ENCODE measurements around the gene NOTCH1. TPM values are rescaled to one million over a fixed set of nuclear protein-coding genes. Genes with fewer than 3 reads are reported as not detected.
"Not testable (repeated sequence)": the region's sequence is repeated elsewhere in the genome, so short reads cannot be mapped to it uniquely, and the experiment has no call there.

Gene NOTCH1
- total RNA-seq, 6 experiments from 2014 or later = 12.1 to 17.1 (median 14.7) TPM

- no peaks in the 10 kb centered on the region for H3K36me3 Mint-ChIP-seq (ENCODE audit: low read depth)
- no peak overlapping the region for H3K27ac Mint-ChIP-seq
- TF ChIP-seq CTCF (IDR thresholded peaks at IDR 0.05) = peak; percentile 40
- no peak overlapping the region for H3K4me3 Mint-ChIP-seq
- peak; percentile 63 for DNase-seq
- no peaks in the 10 kb centered on the region for H3K27me3 Mint-ChIP-seq (ENCODE audit: insufficient read depth)
- H3K9me3 Mint-ChIP-seq = peaks cover 14% of the 10 kb centered on the region
- H3K4me1 Mint-ChIP-seq (ENCODE audit: low read depth) = peaks cover 23% of the 10 kb centered on the region
Measured at GRCh38 chr9:136564379-136564988, 18.6 kb upstream of the NOTCH1 start.

GRCh38 chr9:136563646-136564325 is 17.9 kb upstream of the NOTCH1 start:
- Mint-ChIP-seq H3K9me3 (peaks cover 21% of the 10 kb centered on the region), H3K4me3 (no peak overlapping the region), H3K27ac (no peak overlapping the region), H3K27me3 (ENCODE audit: insufficient read depth) (no peaks in the 10 kb centered on the region), H3K36me3 (ENCODE audit: low read depth) (peaks cover 4% of the 10 kb centered on the region), H3K4me1 (ENCODE audit: low read depth) (peaks cover 21% of the 10 kb centered on the region)
- no peak for TF ChIP-seq CTCF (IDR thresholded peaks at IDR 0.05)
- no peak for DNase-seq

GRCh38 chr9:136562746-136563495 is 17.1 kb upstream of the NOTCH1 start:
- DNase-seq = no peak
- Mint-ChIP-seq H3K27me3 (ENCODE audit: insufficient read depth) (no peaks in the 10 kb centered on the region), H3K27ac (no peak overlapping the region), H3K4me3 (no peak overlapping the region), H3K9me3 (peaks cover 26% of the 10 kb centered on the region), H3K4me1 (ENCODE audit: low read depth) (peaks cover 25% of the 10 kb centered on the region), H3K36me3 (ENCODE audit: low read depth) (peaks cover 6% of the 10 kb centered on the region)
- TF ChIP-seq CTCF (IDR thresholded peaks at IDR 0.05) = no peak

- H3K27me3 Mint-ChIP-seq (ENCODE audit: insufficient read depth) = no peaks in the 10 kb centered on the region
- H3K9me3 Mint-ChIP-seq = peaks cover 26% of the 10 kb centered on the region
- DNase-seq = no peak
Measured at GRCh38 chr9:136561779-136562178, 15.9 kb upstream of the NOTCH1 start.

GRCh38 chr9:136560586-136560985 is 14.7 kb upstream of the NOTCH1 start:
- peaks cover 26% of the 10 kb centered on the region for H3K9me3 Mint-ChIP-seq
- no peak for TF ChIP-seq CTCF (IDR thresholded peaks at IDR 0.05)
- no peak overlapping the region for H3K27ac Mint-ChIP-seq
- peaks cover 6% of the 10 kb centered on the region for H3K36me3 Mint-ChIP-seq (ENCODE audit: low read depth)
- no peaks in the 10 kb centered on the region; the same call in 1 of the 2 replicates for H3K27me3 Mint-ChIP-seq (ENCODE audit: insufficient read depth)
- H3K4me1 Mint-ChIP-seq (ENCODE audit: low read depth) = peaks cover 29% of the 10 kb centered on the region
- H3K4me3 Mint-ChIP-seq = no peak overlapping the region
- no peak for DNase-seq

More at GRCh38 chr9:136561779-136562178, 15.9 kb upstream of the NOTCH1 start:
- Mint-ChIP-seq H3K36me3 (ENCODE audit: low read depth) (peaks cover 6% of the 10 kb centered on the region), H3K27ac (no peak overlapping the region), H3K4me1 (ENCODE audit: low read depth) (peaks cover 31% of the 10 kb centered on the region), H3K4me3 (no peak overlapping the region)
- no peak for TF ChIP-seq CTCF (IDR thresholded peaks at IDR 0.05)

GRCh38 chr9:136559371-136559770 is 13.5 kb upstream of the NOTCH1 start:
- not testable (repeated sequence) for H3K27ac Mint-ChIP-seq; H3K36me3 Mint-ChIP-seq (ENCODE audit: low read depth); DNase-seq; H3K27me3 Mint-ChIP-seq (ENCODE audit: insufficient read depth); H3K4me3 Mint-ChIP-seq
- H3K9me3 Mint-ChIP-seq = peaks cover 26% of the 10 kb centered on the region
- H3K4me1 Mint-ChIP-seq (ENCODE audit: low read depth) = peaks cover 18% of the 10 kb centered on the region

GRCh38 chr9:136558846-136559245 is 13.0 kb upstream of the NOTCH1 start:
- not testable (repeated sequence) for H3K27ac Mint-ChIP-seq; DNase-seq; H3K4me3 Mint-ChIP-seq; H3K27me3 Mint-ChIP-seq (ENCODE audit: insufficient read depth); H3K36me3 Mint-ChIP-seq (ENCODE audit: low read depth)
- Mint-ChIP-seq H3K9me3 (peaks cover 26% of the 10 kb centered on the region), H3K4me1 (ENCODE audit: low read depth) (peaks cover 18% of the 10 kb centered on the region)

Data from HFFc6 (cell line).